GM18517 (cell line): ENCODE data around the gene LRP3.
"Not testable (repeated sequence)": the region's sequence is repeated elsewhere in the genome, so short reads cannot be mapped to it uniquely, and the experiment has no call there.

Experiments
- ATAC-seq: cut with Tn5 transposase; IDR thresholded peaks from one replicate; pipeline ENCODE4 v1.9.1; 2021; ENCODE audit warnings: mild to moderate bottlenecking, moderate library complexity; ENCODE audit not compliant: unreplicated experiment

LRP3 gene

GRCh38 chr19:33215438-33216197, 21.5 kb downstream of the LRP3 start:
- no peak for ATAC-seq

GRCh38 chr19:33216198-33216830, 22.2 kb downstream of the LRP3 start:
- ATAC-seq: no peak

DNA sequence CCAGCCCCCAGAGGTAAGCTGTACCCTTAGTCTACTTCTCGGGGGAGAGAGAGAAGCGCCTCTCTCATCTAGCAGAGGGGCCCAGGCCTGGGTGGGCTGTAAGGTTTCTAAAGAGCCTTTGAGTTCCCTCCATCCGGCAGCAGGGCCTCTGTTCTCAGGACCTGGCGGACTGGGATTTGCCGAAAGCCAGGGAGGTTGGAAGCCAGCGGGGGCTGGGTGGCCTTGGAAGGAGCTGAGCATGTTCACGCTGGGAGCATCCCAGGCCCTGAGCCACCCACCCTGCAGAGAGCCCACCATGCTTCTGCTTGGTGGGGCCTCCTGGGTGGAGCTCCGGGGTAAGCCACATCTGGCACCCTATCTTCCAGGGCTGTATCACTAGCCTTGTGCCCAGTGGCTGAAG, 23.8 kb downstream of the LRP3 start:
- ATAC-seq: no peak

DNA sequence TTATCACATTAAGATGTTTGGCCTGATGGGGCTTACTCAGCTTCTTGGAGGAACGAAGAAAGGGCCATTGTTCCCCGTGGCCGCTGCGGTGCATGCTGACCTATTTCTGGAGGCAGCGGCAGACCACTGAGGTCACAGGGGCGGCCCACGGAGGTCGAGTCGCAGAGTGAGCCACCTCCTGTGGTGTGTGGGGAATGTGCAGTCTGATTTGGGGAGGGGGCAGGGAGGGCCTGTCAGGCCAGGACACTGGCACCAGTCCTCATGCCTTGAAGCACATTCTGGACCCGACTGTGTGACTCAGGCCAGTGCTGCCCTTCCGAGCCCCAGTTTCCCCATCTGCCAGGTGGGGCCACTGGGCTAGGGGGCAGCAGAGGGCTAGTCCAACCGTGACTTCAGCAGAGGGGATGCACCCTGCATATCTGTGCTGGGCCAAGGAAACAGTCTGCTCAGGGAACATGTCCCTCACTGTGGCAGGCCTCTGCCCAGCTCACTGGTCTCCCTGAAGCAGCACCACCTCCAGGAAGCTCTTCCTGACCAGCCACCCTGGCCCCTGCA, 25.2 kb downstream of the LRP3 start:
- ATAC-seq: no peak

DNA sequence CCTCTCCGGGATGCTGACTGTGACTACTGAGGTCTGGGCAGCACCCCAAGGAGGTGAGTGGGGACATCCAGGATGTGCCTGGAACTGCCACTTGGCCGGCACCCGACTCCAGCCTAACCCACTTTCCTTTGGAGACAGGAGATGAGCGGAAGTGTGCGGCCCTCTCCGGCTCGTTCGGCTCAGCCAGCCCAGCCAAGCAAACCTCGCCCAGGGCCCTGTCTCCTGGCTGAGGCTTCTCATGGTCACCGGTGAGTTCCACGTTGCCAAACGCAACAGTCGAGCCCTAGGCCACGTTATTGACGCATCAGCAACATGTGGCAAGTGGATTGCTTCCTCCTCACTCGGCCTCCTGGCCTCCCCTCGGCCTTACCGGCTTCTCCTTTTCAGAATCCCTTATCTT, 26.0 kb downstream of the LRP3 start:
- no peak for ATAC-seq

DNA sequence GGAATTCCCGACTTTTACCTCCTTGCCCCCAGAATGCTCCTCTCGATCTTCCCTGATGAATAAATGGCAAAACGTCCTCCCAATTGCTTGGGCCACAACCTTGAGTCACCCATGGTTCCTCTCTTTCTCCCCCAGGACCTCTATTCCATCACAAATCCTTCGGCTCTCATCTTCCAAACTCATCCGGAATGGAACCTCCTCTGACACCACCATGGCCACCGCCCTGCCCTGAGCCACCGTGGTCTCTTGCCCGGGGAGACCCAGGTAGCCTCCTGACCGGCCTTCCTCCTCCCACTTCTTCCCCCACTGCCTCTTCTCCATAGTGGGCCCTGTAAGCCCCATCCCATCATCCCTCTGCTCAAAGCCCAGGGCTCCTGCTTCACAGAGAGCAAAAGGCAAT, 26.6 kb downstream of the LRP3 start:
- no peak for ATAC-seq

DNA sequence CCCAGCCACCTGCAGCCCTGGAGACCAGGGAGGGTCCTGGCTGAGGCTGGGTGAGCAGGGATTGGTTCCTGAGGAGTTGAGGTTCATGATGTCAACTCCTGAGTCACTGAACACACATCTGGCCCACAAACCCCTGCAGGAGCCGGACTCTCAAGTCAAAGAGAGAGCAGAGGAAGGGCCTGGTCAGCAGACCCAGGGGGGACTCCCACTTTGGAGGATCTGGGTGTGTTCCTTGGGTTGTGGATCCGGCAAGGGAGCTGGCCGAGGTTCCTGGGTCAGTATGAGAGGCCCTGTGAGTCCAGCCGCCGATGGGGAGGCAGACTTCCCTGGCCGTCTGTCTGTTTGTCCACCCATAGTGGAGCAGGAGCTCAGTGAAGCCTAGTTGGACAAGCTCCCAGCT, 27.5 kb downstream of the LRP3 start:
- ATAC-seq: no peak

DNA sequence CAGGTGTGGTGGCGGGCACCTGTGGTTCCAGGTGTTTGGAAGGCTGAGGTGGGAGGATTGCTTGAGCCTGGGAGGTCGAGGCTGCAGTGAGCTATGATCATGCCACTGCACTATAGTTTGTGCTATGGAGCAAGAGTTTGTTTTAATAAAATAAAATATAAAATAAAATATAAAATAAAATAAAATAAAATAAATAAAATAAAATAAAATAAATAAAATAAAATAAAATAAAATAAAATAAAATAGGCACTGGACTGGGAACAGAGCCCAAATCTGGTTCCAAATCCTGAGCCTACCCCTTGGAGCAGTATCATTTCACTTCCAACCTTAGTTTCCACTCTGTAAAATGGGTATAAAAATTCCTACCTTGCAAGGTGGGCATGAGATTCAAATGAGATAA, 28.1 kb downstream of the LRP3 start:
- not testable (repeated sequence) for ATAC-seq

GRCh38 chr19:33224694-33225457, 30.7 kb downstream of the LRP3 start:
- ATAC-seq: no peak

DNA sequence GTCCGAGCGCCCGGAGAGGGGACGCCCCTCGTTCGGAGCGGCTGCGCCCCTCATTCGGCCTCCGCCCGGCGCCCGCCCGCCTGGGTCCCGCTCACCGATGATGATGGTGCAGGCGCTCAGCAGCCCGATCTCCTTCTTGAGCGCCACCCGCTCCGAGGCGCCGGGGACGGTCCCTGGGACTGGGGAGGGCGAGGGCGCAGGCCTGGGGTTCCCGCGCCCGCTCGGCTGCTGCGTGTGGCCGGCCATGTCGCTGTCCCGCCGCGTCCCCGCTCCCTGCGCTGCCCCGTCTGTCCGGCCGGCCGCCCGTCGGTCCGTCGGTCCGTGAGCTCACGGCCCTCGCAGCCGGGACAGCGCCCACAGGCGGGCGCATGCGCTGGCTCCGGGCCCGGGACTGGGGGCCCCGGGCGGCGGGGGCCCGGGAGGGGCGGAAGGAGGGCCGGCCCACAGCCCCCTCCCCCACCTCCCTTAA, 31.4 kb downstream of the LRP3 start, which contains the start of gene SLC7A10:
TSS of gene SLC7A10 (minus strand) at position 393 of the 469 bp plus-strand sequence. CDS start at position 246, 147 bp downstream.
- ATAC-seq: no peak

- no peak for ATAC-seq
These were observed 32.6 kb downstream of the LRP3 start for GRCh38 chr19:33226550-33227241.

DNA sequence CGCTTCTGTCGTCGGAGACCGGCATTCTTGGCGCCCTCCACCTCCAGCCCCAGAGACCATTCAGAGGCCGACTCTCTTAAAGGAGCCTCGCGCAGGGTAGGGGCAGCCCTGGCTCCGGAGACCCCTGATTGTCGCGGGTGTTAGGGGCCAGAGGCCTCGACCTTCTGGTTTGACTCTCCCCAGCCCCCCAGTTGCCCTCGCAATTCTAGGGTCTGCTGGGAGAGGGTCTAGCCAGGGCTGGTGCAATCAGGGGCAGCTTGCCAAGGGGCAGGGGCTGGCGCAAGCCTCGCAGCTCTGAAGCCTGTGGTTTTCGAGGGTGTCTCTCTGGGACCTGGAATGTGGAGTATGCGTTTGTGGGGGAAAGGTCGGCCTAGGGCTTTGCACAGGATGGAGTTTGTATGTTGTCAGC, 33.1 kb downstream of the LRP3 start:
- no peak for ATAC-seq

DNA sequence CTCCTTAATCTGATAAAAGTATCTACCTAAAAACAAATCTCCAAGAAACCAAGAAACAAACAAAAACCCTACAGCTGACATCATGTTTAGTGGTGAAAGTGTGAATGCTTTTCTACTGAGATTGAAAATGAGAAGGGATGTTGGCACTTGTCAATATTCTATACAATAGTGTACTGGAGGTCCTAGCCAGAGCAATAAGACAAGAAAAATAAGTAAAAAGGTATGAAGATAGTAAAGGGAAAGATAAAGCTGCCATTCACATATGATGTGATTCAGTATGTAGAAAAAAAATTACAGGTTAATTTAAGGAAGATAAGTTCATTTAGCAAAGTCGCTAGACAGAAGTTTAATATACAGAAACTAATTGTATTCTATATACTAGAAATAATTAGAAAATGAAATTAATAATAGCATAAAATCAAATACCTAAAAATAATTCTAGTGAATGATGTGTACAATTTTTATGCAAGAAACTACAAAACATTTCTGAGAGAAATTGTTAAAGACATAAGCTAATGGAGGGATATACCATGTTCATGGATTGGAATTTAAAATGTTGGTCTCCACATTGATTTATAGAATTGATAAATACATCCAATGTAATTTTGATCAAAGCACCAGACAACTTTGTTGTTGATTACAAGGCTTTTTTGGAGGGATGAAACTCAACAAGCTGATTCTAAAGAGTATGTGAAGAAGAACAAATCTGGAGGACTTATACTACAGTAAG, 33.9 kb downstream of the LRP3 start:
- no peak for ATAC-seq

- no peak for ATAC-seq
These were observed 35.8 kb downstream of the LRP3 start for GRCh38 chr19:33229962-33230361.

DNA sequence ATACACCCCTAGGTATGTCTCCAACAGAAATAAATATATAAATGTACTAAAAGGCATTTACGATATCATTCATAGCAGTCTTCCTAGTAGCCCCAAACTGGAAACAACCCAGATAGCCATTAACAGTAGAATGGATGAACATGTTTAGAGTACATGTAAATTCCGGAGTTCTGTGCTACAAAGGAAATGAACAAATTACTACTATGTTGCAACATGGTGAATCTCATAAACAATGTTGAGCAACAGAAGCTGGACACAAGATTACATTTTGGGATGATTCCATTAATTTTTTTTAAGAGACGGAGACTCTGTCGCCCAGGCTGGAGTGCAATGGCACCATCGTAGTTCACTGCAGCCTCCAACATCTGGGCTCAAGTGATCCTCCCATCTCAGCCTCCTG, 37.4 kb downstream of the LRP3 start:
- no peak for ATAC-seq

- no peak for ATAC-seq
These were observed 38.5 kb downstream of the LRP3 start for GRCh38 chr19:33232656-33233055.

GRCh38 chr19:33233056-33233873, 39.1 kb downstream of the LRP3 start:
- no peak for ATAC-seq

DNA sequence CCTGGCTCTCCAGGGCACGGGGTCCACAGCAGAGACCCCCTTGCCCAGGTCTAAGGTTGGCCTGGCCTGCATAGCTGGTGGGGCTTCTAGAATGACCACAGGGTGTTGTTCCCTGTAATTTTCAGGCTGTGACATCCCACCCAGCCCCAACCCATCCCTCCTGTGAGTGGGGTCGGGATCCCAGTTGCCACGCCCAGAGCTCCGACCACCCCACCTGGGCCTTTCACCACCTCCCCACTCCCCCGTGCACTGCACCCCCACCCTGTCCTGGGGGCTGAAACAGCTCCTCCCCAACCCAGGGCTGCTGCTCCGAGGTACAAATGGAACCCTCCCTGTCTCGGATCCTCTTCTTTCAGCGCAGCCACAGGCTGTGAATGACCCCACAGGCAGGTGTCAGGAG, 40.0 kb downstream of the LRP3 start:
- no peak for ATAC-seq

GRCh38 chr19:33234736-33235135, 40.6 kb downstream of the LRP3 start:
- no peak for ATAC-seq
